ENCODE data around the gene EPHA4. TPM values are rescaled to one million over a fixed set of nuclear protein-coding genes. Genes with fewer than 3 reads are reported as not detected.
A peak's percentile ranks its signal among the peaks of the same experiment; 100 is the strongest.

EPHA4 gene
- total and polyA plus RNA-seq, 5 donors from 2014 or later: 7.1 to 23.5 (median 12.0) TPM

GRCh38 chr2:221533299-221533698 lies 38.8 kb downstream of the EPHA4 start:
- H3K27me3 ChIP-seq (ENCODE audit: control insufficient read depth, insufficient read depth, low read length): no peaks in the 10 kb centered on the region
- H3K27ac Mint-ChIP-seq: peak overlapping the region in 1 of 3 donors; percentile 70
- H3K4me1 ChIP-seq (ENCODE audit: control insufficient read depth, insufficient read depth, low read length, poor library complexity, severe bottlenecking): peaks cover 25% of the 10 kb centered on the region
- H3K36me3 ChIP-seq (ENCODE audit: control insufficient read depth, insufficient read depth, low read length): no peaks in the 10 kb centered on the region
- no peak overlapping the region for H3K27ac ChIP-seq (ENCODE audit: insufficient read depth, low read length, poor library complexity, severe bottlenecking)
- no peak overlapping the region for H3K4me3 ChIP-seq (ENCODE audit: low read depth, low read length)
- DNase-seq (no peak), ATAC-seq (ENCODE audit: low read depth in 2 of 2) (no peak)
- H3K27me3 Mint-ChIP-seq: peaks cover 13% of the 10 kb centered on the region
- no peak overlapping the region for H3K4me3 Mint-ChIP-seq
- no peaks in the 10 kb centered on the region for H3K9me3 ChIP-seq (ENCODE audit: control insufficient read depth in 2 of 2, low read length in 2 of 2)
- H3K4me1 Mint-ChIP-seq: peaks cover 18 to 29% (median 22%) of the 10 kb centered on the region in 4 donors
- no peaks in the 10 kb centered on the region for H3K36me3 Mint-ChIP-seq
- H3K9me3 Mint-ChIP-seq: peaks cover 0 to 1% (median 0%) of the 10 kb centered on the region in 7 donors

- Mint-ChIP-seq H3K4me1 (peaks cover 23 to 35% (median 28%) of the 10 kb centered on the region in 4 donors), H3K9me3 (peaks cover 0 to 1% (median 0%) of the 10 kb centered on the region in 7 donors), H3K4me3 (no peak overlapping the region), H3K36me3 (no peaks in the 10 kb centered on the region), H3K27ac (no peak overlapping the region), H3K27me3 (peaks cover 13% of the 10 kb centered on the region)
- H3K4me1 ChIP-seq (ENCODE audit: control insufficient read depth, insufficient read depth, low read length, poor library complexity, severe bottlenecking): peaks cover 32% of the 10 kb centered on the region
- ATAC-seq (ENCODE audit: low read depth in 2 of 2) (no peak), DNase-seq (no peak)
- H3K27ac ChIP-seq (ENCODE audit: insufficient read depth, low read length, poor library complexity, severe bottlenecking): no peak overlapping the region
- H3K9me3 ChIP-seq (ENCODE audit: control insufficient read depth in 2 of 2, low read length in 2 of 2): no peaks in the 10 kb centered on the region
- H3K36me3 ChIP-seq (ENCODE audit: control insufficient read depth, insufficient read depth, low read length): no peaks in the 10 kb centered on the region
- no peak overlapping the region for H3K4me3 ChIP-seq (ENCODE audit: low read depth, low read length)
- H3K27me3 ChIP-seq (ENCODE audit: control insufficient read depth, insufficient read depth, low read length): no peaks in the 10 kb centered on the region
These were observed 39.5 kb downstream of the EPHA4 start for GRCh38 chr2:221532641-221533040.

- H3K36me3 ChIP-seq (ENCODE audit: control insufficient read depth, insufficient read depth, low read length): no peaks in the 10 kb centered on the region
- Mint-ChIP-seq H3K4me1 (peaks cover 31 to 41% (median 36%) of the 10 kb centered on the region in 4 donors), H3K27me3 (peaks cover 10% of the 10 kb centered on the region), H3K9me3 (peaks cover 0 to 1% (median 0%) of the 10 kb centered on the region in 7 donors), H3K36me3 (no peaks in the 10 kb centered on the region), H3K27ac (peak overlapping the region; percentile 53 to 95 (median 59)), H3K4me3 (peak overlapping the region; percentile 29 to 77 (median 36))
- peak overlapping the region; percentile 61 for H3K4me3 ChIP-seq (ENCODE audit: low read depth, low read length)
- DNase-seq (no peak), ATAC-seq (ENCODE audit: low read depth in 2 of 2) (no peak)
- H3K4me1 ChIP-seq (ENCODE audit: control insufficient read depth, insufficient read depth, low read length, poor library complexity, severe bottlenecking): peaks cover 41% of the 10 kb centered on the region
- H3K27ac ChIP-seq (ENCODE audit: insufficient read depth, low read length, poor library complexity, severe bottlenecking): no peak overlapping the region
- no peaks in the 10 kb centered on the region for H3K9me3 ChIP-seq (ENCODE audit: control insufficient read depth in 2 of 2, low read length in 2 of 2)
- H3K27me3 ChIP-seq (ENCODE audit: control insufficient read depth, insufficient read depth, low read length): no peaks in the 10 kb centered on the region
These were observed 41.5 kb downstream of the EPHA4 start for GRCh38 chr2:221530653-221531037.

GRCh38 chr2:221529943-221530652 lies 42.0 kb downstream of the EPHA4 start:
- peaks cover 31 to 41% (median 36%) of the 10 kb centered on the region in 4 donors for H3K4me1 Mint-ChIP-seq
- H3K27ac ChIP-seq (ENCODE audit: insufficient read depth, low read length, poor library complexity, severe bottlenecking): no peak overlapping the region
- H3K4me3 ChIP-seq (ENCODE audit: low read depth, low read length): peak overlapping the region; percentile 61
- H3K36me3 ChIP-seq (ENCODE audit: control insufficient read depth, insufficient read depth, low read length): no peaks in the 10 kb centered on the region
- peaks cover 41% of the 10 kb centered on the region for H3K4me1 ChIP-seq (ENCODE audit: control insufficient read depth, insufficient read depth, low read length, poor library complexity, severe bottlenecking)
- peak overlapping the region; percentile 41 to 77 (median 71) for H3K4me3 Mint-ChIP-seq
- DNase-seq (peak in 1 of 3 donors; percentile 35), ATAC-seq (ENCODE audit: low read depth in 2 of 2) (peak; percentile 65)
- H3K27ac Mint-ChIP-seq: peak overlapping the region; percentile 59 to 95 (median 82)
- H3K27me3 ChIP-seq (ENCODE audit: control insufficient read depth, insufficient read depth, low read length): no peaks in the 10 kb centered on the region
- no peaks in the 10 kb centered on the region for H3K36me3 Mint-ChIP-seq
- H3K27me3 Mint-ChIP-seq: peaks cover 5% of the 10 kb centered on the region
- no peaks in the 10 kb centered on the region for H3K9me3 ChIP-seq (ENCODE audit: control insufficient read depth in 2 of 2, low read length in 2 of 2)
- H3K9me3 Mint-ChIP-seq: peaks cover 0 to 1% (median 0%) of the 10 kb centered on the region in 7 donors

DNA sequence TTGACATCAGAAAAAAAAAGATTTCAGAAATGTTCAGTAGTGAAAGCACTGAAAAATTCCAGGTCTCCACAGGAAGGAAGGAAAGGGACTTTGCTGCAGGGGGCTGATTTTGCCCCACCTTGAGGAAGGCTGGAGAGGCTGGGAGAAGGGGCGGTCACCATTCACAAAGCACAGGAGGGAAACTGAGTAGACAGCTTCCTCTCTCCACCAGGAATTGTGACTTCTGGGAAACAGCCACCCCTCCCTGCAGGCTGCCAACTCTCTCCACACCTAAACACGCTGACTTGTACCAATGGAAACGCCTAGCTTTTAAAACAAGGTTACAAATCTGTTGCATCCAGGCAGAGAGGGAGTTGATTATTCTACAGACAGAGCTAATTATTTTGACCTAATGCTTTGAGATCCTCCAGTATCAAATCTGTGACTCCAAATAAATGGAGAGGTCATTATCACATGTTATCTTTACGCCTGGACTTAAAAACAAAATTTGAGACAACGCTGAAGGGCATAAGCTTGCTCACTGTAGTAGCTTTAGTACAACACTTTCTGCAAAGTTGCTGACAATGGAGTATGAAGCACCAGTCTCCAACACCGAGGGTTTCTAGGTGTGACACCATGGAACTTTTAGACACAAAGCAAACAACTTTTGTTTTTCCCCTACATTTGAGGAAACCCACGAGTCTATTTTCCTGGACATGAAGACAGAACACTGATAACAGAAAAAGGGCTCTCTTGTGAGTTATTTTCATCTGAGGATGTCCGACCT lies 42.7 kb downstream of the EPHA4 start:
- no peak overlapping the region for H3K27ac ChIP-seq (ENCODE audit: insufficient read depth, low read length, poor library complexity, severe bottlenecking)

DNA sequence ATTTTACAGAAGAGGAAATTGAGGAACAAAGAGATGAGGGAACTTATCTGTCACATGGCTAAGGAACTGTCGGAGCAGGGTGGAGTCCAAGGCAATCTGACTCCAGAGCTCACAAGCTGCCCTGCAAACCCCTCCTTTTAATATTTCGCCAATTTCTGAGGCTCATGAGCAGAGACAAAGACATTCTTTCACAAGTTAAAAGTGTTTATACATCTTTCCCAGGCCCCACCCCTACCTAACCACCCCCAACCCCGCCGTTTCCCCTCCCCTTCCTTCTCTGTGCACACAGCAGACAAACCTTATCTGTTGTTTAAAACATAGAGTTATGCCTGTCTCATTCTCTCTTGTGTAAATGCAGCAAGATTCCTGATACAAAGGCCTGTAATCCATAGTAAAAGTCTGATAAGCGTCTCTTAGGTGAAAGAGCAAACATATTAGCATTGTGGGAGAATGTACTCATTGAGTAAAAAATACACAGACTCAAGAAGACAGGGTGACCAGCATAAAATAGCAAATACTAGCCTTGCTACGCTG lies 44.3 kb downstream of the EPHA4 start:
- H3K27ac Mint-ChIP-seq: peak overlapping the region; percentile 68 to 95 (median 75)
- H3K9me3 Mint-ChIP-seq: no peaks in the 10 kb centered on the region
- no peaks in the 10 kb centered on the region for H3K36me3 Mint-ChIP-seq
- peak in 1 of 3 donors; percentile 62 for DNase-seq
- peaks cover 31 to 41% (median 36%) of the 10 kb centered on the region in 4 donors for H3K4me1 Mint-ChIP-seq
- Histone ChIP-seq H3K9me3 (ENCODE audit: control insufficient read depth in 2 of 2, low read length in 2 of 2) (no peaks in the 10 kb centered on the region), H3K36me3 (ENCODE audit: control insufficient read depth, insufficient read depth, low read length) (no peaks in the 10 kb centered on the region), H3K4me1 (ENCODE audit: control insufficient read depth, insufficient read depth, low read length, poor library complexity, severe bottlenecking) (peaks cover 41% of the 10 kb centered on the region), H3K27me3 (ENCODE audit: control insufficient read depth, insufficient read depth, low read length) (no peaks in the 10 kb centered on the region), H3K4me3 (ENCODE audit: low read depth, low read length) (peak overlapping the region; percentile 68), H3K27ac (ENCODE audit: insufficient read depth, low read length, poor library complexity, severe bottlenecking) (peak overlapping the region; percentile 49)
- ATAC-seq (ENCODE audit: low read depth in 2 of 2): peak; percentile 64 to 68
- H3K4me3 Mint-ChIP-seq: peak overlapping the region; percentile 37 to 84 (median 69)
- H3K27me3 Mint-ChIP-seq: peaks cover 5% of the 10 kb centered on the region

More for the DNA sequence above, 42.7 kb downstream of the EPHA4 start:
- peak overlapping the region; percentile 41 to 77 (median 59) for H3K4me3 Mint-ChIP-seq
- H3K27ac Mint-ChIP-seq: peak overlapping the region; percentile 75 to 95 (median 82)
- H3K9me3 Mint-ChIP-seq: peaks cover 0 to 1% (median 0%) of the 10 kb centered on the region in 7 donors
- no peaks in the 10 kb centered on the region for H3K36me3 ChIP-seq (ENCODE audit: control insufficient read depth, insufficient read depth, low read length)
- peaks cover 41% of the 10 kb centered on the region for H3K4me1 ChIP-seq (ENCODE audit: control insufficient read depth, insufficient read depth, low read length, poor library complexity, severe bottlenecking)
- no peak for ATAC-seq (ENCODE audit: low read depth in 2 of 2)
- H3K4me3 ChIP-seq (ENCODE audit: low read depth, low read length): peak overlapping the region; percentile 68
- DNase-seq: no peak
- H3K27me3 ChIP-seq (ENCODE audit: control insufficient read depth, insufficient read depth, low read length): no peaks in the 10 kb centered on the region
- H3K27me3 Mint-ChIP-seq: peaks cover 5% of the 10 kb centered on the region
- H3K36me3 Mint-ChIP-seq: no peaks in the 10 kb centered on the region
- H3K9me3 ChIP-seq (ENCODE audit: control insufficient read depth in 2 of 2, low read length in 2 of 2): no peaks in the 10 kb centered on the region
- H3K4me1 Mint-ChIP-seq: peaks cover 31 to 41% (median 36%) of the 10 kb centered on the region in 4 donors

DNA sequence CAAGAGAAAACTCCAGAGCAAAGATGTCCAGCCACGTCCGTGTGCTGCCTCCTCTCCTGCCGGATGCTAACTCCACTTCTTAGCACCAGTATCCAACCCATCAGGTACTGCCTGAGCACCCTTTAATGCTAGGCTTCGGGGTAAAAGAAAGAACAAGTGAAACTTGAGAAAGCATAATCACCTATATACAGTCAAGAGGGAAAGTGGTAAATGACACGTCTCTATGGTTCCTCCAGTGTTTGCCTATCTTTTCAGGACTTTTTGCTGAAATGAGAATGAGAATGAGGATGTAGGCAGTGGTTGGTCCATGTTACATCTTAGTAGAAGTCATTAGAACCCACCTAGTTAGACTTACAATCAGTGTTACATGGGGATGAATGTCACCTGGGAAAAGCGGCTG lies 47.9 kb downstream of the EPHA4 start:
- Mint-ChIP-seq H3K36me3 (no peaks in the 10 kb centered on the region), H3K9me3 (no peaks in the 10 kb centered on the region), H3K4me3 (no peak overlapping the region), H3K27me3 (no peaks in the 10 kb centered on the region), H3K4me1 (peaks cover 21 to 45% (median 29%) of the 10 kb centered on the region in 4 donors), H3K27ac (no peak overlapping the region)
- ATAC-seq (ENCODE audit: low read depth in 2 of 2): no peak
- Histone ChIP-seq H3K27ac (ENCODE audit: insufficient read depth, low read length, poor library complexity, severe bottlenecking) (no peak overlapping the region), H3K9me3 (ENCODE audit: control insufficient read depth in 2 of 2, low read length in 2 of 2) (no peaks in the 10 kb centered on the region), H3K36me3 (ENCODE audit: control insufficient read depth, insufficient read depth, low read length) (no peaks in the 10 kb centered on the region), H3K27me3 (ENCODE audit: control insufficient read depth, insufficient read depth, low read length) (no peaks in the 10 kb centered on the region), H3K4me1 (ENCODE audit: control insufficient read depth, insufficient read depth, low read length, poor library complexity, severe bottlenecking) (peaks cover 43% of the 10 kb centered on the region), H3K4me3 (ENCODE audit: low read depth, low read length) (no peak overlapping the region)
- DNase-seq: no peak
